RWPE1 (cell line): ENCODE data around the gene MAP2K7.

Experiments used
- CTCF ChIA-PET: fragments of 350-600 bp; sonication (Branson Sonifier 250); formaldehyde crosslinking; extraction: SDS; loops from one replicate; lab custom pipeline; 2021; lab: Yijun Ruan, JAX
- POLR2A ChIA-PET: fragments of 400-600 bp; formaldehyde crosslinking; extraction: SDS; loops from one replicate; lab custom pipeline; 2020; ENCODE audit warnings: antibody characterized with exemption; ENCODE audit not compliant: low non-redundant PET; lab: Yijun Ruan, JAX
- DNase-seq: peaks from one replicate; pipeline ENCODE4 v3.0.0; 2012; ENCODE audit warnings: low spot score
- H3K27ac ChIP-seq: fragments of 450-650 bp; 2 replicates; pipeline ENCODE4 v1.5.1; 2017
- CTCF ChIP-seq: fragments of 450-650 bp; conservative IDR thresholded peaks from 2 replicates; pipeline ENCODE4 v1.5.1; 2017; ENCODE audit warnings: low read depth, mild to moderate bottlenecking

The MAP2K7 gene

GRCh38 chr19:7867092-7867844 lies 36.4 kb upstream of the MAP2K7 start:
- no peak for TF ChIP-seq CTCF
- H3K27ac ChIP-seq: peak overlapping the region; percentile 42
- no peak for DNase-seq
- ChIA-PET POLR2A (no interaction called here), CTCF (interaction anchor here (1.0 kb wide), 1 partner anchor 9 kb away, joined by 6 read pairs; no protein-coding TSS in a partner anchor)

- DNase-seq: no peak
- no peak for TF ChIP-seq CTCF
- ChIA-PET POLR2A (interaction anchor here (0.6 kb wide), 1 partner anchor 39 kb away, joined by 5 read pairs; no protein-coding TSS in a partner anchor), CTCF (interaction anchor here (0.6 to 1.8 kb wide), 10 partner anchors 11 to 1220 kb away, joined by 3 to 10 read pairs (median 4); partner anchors contain the start of gene SNAPC2)
- H3K27ac ChIP-seq: peak overlapping the region; percentile 75
Observed at GRCh38 chr19:7868326-7868670, 35.4 kb upstream of the MAP2K7 start.

GRCh38 chr19:7868671-7869452 lies 34.8 kb upstream of the MAP2K7 start:
- H3K27ac ChIP-seq: peak overlapping the region; percentile 75
- CTCF ChIA-PET: interaction anchor here (0.6 to 1.8 kb wide), 11 partner anchors 11 to 1221 kb away, joined by 3 to 10 read pairs (median 4); partner anchors contain the start of gene SNAPC2
- POLR2A ChIA-PET: interaction anchor here (0.6 to 1.2 kb wide), 5 partner anchors 20 to 52 kb away, joined by 3 to 6 read pairs (median 5); partner anchors contain the start of gene LRRC8E
- peak; percentile 92 for TF ChIP-seq CTCF
- DNase-seq: peak; percentile 76

- peak; percentile 77 for DNase-seq
- peak overlapping the region; percentile 75 for H3K27ac ChIP-seq
- POLR2A ChIA-PET: interaction anchor here (0.6 to 1.2 kb wide), 4 partner anchors 19 to 51 kb away, joined by 3 to 6 read pairs (median 4); partner anchors contain the start of gene LRRC8E
- TF ChIP-seq CTCF: peak; percentile 70
- CTCF ChIA-PET: interaction anchor here (0.7 to 1.8 kb wide), 8 partner anchors 12 to 69 kb away, joined by 3 to 10 read pairs (median 4); partner anchors contain the start of gene SNAPC2
Observed at GRCh38 chr19:7869453-7869909, 34.2 kb upstream of the MAP2K7 start.

- TF ChIP-seq CTCF: no peak
- ChIA-PET POLR2A (interaction anchor here (1.1 to 1.2 kb wide), 2 partner anchors 19 to 30 kb away, joined by 3 to 6 read pairs; partner anchors contain the start of gene LRRC8E), CTCF (interaction anchor here (0.7 to 1.8 kb wide), 4 partner anchors 16 to 52 kb away, joined by 4 to 10 read pairs (median 6); partner anchors contain the start of gene SNAPC2)
- peak; percentile 30 for DNase-seq
- H3K27ac ChIP-seq: peak overlapping the region; percentile 75
Observed at GRCh38 chr19:7869910-7870511, 33.7 kb upstream of the MAP2K7 start.
